Omental fat pad (tissue), 4 donors: ENCODE measurements around the gene ZCCHC2. TPM values are rescaled to one million over a fixed set of nuclear protein-coding genes. Genes with fewer than 3 reads are reported as not detected.
A peak's percentile ranks its signal among the peaks of the same experiment; 100 is the strongest.

ENCODE experiments used
- ATAC-seq: fragments of 150-250 bp; one replicate; pipeline ENCODE4 v1.9.1; 2016; ENCODE audit warnings: mild to moderate bottlenecking, moderate library complexity; ENCODE audit not compliant: low FRiP score
- DNase-seq: peaks from one replicate; pipeline ENCODE4 v3.0.0-alpha.2; 2019; ENCODE audit warnings: low spot score
- CTCF ChIP-seq, 3 donors: fragments of 450-650 bp; IDR thresholded peaks; one replicate each; pipeline ENCODE4 v1.5.1; 2016 to 2017; ENCODE audit warnings: antibody characterized with exemption in 3 of 3, mild to moderate bottlenecking in 3 of 3, moderate library complexity in 2 of 3
- total RNA-seq, 4 donors: library from RNA; depleted of rRNA; stranded (reverse); fragments of >200 nt; gene quantifications; one replicate each; pipeline ENCODE4 v1.1.0, GENCODE V29; 2016

ZCCHC2 gene
- total RNA-seq, 4 donors from 2014 or later: 22.1 to 37.1 (median 30.7) TPM

GRCh38 chr18:62584241-62585120 lies 61.7 kb downstream of the ZCCHC2 start:
- ATAC-seq: peak; percentile 92
- DNase-seq: peak; percentile 75
- peak in 2 of 3 donors; percentile 95 to 97 for TF ChIP-seq CTCF (IDR thresholded peaks at IDR 0.05)

GRCh38 chr18:62585274-62586150 lies 62.7 kb downstream of the ZCCHC2 start:
- ATAC-seq (no peak), DNase-seq (no peak)
- TF ChIP-seq CTCF (IDR thresholded peaks at IDR 0.05): no peak

GRCh38 chr18:62586151-62586774 lies 63.4 kb downstream of the ZCCHC2 start:
- peak; percentile 76 for ATAC-seq
- peak in 1 of 3 donors; percentile 20 for TF ChIP-seq CTCF (IDR thresholded peaks at IDR 0.05)
- DNase-seq: peak; percentile 57

GRCh38 chr18:62586781-62587487 lies 64.1 kb downstream of the ZCCHC2 start:
- TF ChIP-seq CTCF (IDR thresholded peaks at IDR 0.05): no peak
- ATAC-seq (no peak), DNase-seq (no peak)

- DNase-seq (no peak), ATAC-seq (no peak)
- TF ChIP-seq CTCF (IDR thresholded peaks at IDR 0.05): no peak
Observed at GRCh38 chr18:62587689-62588088, 64.9 kb downstream of the ZCCHC2 start.

GRCh38 chr18:62588217-62588616 lies 65.4 kb downstream of the ZCCHC2 start:
- TF ChIP-seq CTCF (IDR thresholded peaks at IDR 0.05): no peak
- ATAC-seq (no peak), DNase-seq (no peak)
